PC-3 (cell line): ENCODE measurements around the gene LAGE3. TPM values are rescaled to one million over a fixed set of nuclear protein-coding genes. Genes with fewer than 3 reads are reported as not detected.

Experiments used
- ATAC-seq: fragments of 200-7000 bp; cut with Tn5 transposase; 2 replicates; pipeline ENCODE4 v1.9.1; 2020; ENCODE audit warnings: mild to moderate bottlenecking, moderate library complexity
- BruUV-seq: library from RNA; stranded (reverse); fragments of 400-500 nt; replicated peaks from 2 replicates; lab custom pipeline; 2021; lab: Mats Ljungman, UMichigan
- CTCF ChIA-PET: fragments of 300-600 bp; sonication (Branson Sonifier 250); formaldehyde crosslinking; loops from one replicate; lab custom pipeline; 2022; ENCODE audit warnings: antibody characterized with exemption; lab: Charles Lee
- POLR2A ChIA-PET: fragments of 300-600 bp; sonication (Branson Sonifier 250); formaldehyde crosslinking; loops from one replicate; lab custom pipeline; 2022; ENCODE audit warnings: antibody characterized with exemption; ENCODE audit not compliant: unreplicated experiment; lab: Charles Lee
- DNase-seq: peaks from one replicate; pipeline ENCODE4 v3.0.0-alpha.2; 2015
- H2AFZ ChIP-seq: fragments of 300-600 bp; sonication (generic); 2 replicates; pipeline ENCODE4 v1.6.0; 2016; ENCODE audit warnings: antibody characterized with exemption, low read length
- H3F3A ChIP-seq: fragments of 300-600 bp; sonication (generic); one replicate; pipeline ENCODE4 v1.6.0; 2017; ENCODE audit warnings: antibody characterized with exemption, low read length, control low read depth, mild to moderate bottlenecking; ENCODE audit not compliant: unreplicated experiment
- H3K27ac ChIP-seq: fragments of 300-600 bp; sonication (generic); 2 replicates; pipeline ENCODE4 v1.5.1; 2016; ENCODE audit warnings: mild to moderate bottlenecking, low read length
- H3K27me3 ChIP-seq: fragments of 300-600 bp; sonication (generic); 2 replicates; pipeline ENCODE4 v1.6.1; 2016; ENCODE audit warnings: low read length, mixed read lengths
- H3K36me3 ChIP-seq: fragments of 300-600 bp; sonication (generic); 2 replicates; pipeline ENCODE4 v1.6.1; 2016; ENCODE audit warnings: low read depth, mixed run types, low read length, mixed read lengths
- H3K4me1 ChIP-seq: fragments of 300-600 bp; sonication (generic); 2 replicates; pipeline ENCODE4 v1.5.1; 2016; ENCODE audit warnings: low read length; ENCODE audit not compliant: insufficient read depth
- H3K4me2 ChIP-seq: fragments of 300-600 bp; sonication (generic); 2 replicates; pipeline ENCODE4 v1.6.0; 2016; ENCODE audit warnings: low read length
- H3K4me3 ChIP-seq: fragments of 300-600 bp; sonication (generic); 2 replicates; pipeline ENCODE4 v1.5.1; 2016; ENCODE audit warnings: mild to moderate bottlenecking, low read length, mixed read lengths
- H3K79me2 ChIP-seq: fragments of 300-600 bp; sonication (generic); 2 replicates; pipeline ENCODE4 v1.6.1; 2017; ENCODE audit warnings: low read length, mixed read lengths
- H3K9ac ChIP-seq: fragments of 300-600 bp; sonication (generic); 2 replicates; pipeline ENCODE4 v1.6.0; 2016; ENCODE audit warnings: mild to moderate bottlenecking, low read length
- H3K9me2 ChIP-seq: fragments of 300-600 bp; sonication (generic); replicated peaks from 2 replicates; pipeline ENCODE4 v1.6.1; 2016; ENCODE audit warnings: mixed run types, low read length, mixed read lengths
- H3K9me3 ChIP-seq: fragments of 300-600 bp; sonication (generic); 2 replicates; pipeline ENCODE4 v1.6.1; 2016; ENCODE audit warnings: low read length, mixed read lengths
- H4K20me1 ChIP-seq: fragments of 300-600 bp; sonication (generic); 2 replicates; pipeline ENCODE4 v1.6.1; 2016; ENCODE audit warnings: low read length, mixed read lengths
- EZH2 ChIP-seq: fragments of 300-600 bp; sonication (generic); IDR thresholded peaks from one replicate; pipeline ENCODE4 v1.6.1; 2017; ENCODE audit warnings: antibody characterized with exemption, mild to moderate bottlenecking, low read length; ENCODE audit not compliant: unreplicated experiment
- EZH2phosphoT487 ChIP-seq: fragments of 300-600 bp; sonication (generic); IDR thresholded peaks from 2 replicates; pipeline ENCODE4 v1.6.1; 2018; ENCODE audit warnings: mild to moderate bottlenecking, antibody characterized with exemption, low read length, borderline replicate concordance
- intact Hi-C: fragments of 100-400 bp; cut with micrococcal nuclease; formaldehyde crosslinking; loops from 2 replicates; pipeline ENCODE4 v1.9.0; 2023
- total RNA-seq: library from RNA; depleted of rRNA; stranded (reverse); fragments of >200 nt; gene quantifications from 2 replicates; pipeline ENCODE4 v1.2.3, GENCODE V29; 2014
- TF ChIP-seq, protein P1 (sequence below): fragments of 300-600 bp; sonication (generic); conservative IDR thresholded peaks from 2 replicates; pipeline ENCODE4 v1.5.1; 2017; ENCODE audit warnings: antibody characterized with exemption, low read depth, mild to moderate bottlenecking, low read length

Gene LAGE3
- total RNA-seq, 1 experiment from 2014 or later, result 87.4 TPM

DNA sequence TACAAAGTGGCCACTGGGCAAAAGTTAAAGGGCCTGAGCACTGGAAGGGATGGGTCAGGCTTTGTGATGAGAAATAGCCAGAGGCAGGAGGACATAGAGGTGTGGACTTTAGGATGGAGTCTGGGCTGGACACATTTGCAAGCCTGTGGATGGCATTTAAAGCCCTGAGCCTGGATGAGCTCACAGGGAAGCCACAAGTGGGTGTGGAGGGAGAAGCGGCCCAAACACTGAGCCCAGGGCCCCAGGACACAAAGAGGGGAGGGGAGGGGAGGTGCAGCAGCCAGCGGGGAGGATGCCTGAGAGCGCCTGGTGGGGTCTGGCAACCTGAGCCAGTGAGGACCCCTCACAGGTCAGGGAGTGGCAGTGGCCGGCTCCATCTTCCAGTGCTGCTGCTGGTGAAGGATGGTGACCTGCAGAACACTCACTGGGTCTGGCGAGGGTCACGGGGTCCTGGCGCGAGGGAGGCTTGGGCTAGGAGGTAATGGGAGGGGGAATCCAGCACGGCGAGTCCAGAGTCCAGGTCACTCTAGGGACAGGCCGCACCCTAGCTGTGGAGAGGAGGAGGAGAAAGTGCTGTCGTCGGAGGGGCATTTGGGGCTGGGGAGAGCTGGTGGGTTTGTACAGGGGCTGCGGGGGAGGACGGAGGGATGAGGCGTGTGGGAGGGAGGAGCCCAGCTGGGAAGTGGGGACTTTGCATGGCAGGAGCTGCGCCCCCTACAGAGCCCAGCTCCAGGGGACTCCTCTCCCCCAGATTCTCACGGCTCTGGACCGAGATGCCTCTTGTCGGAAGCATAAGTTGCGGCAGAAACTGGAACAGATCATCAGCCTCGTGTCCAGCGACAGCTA is 7.0 kb downstream of the LAGE3 start:
- Histone ChIP-seq H4K20me1 (no peaks in the 10 kb centered on the region), H3K4me3 (no peak overlapping the region), H3K36me3 (no peaks in the 10 kb centered on the region; the same call in 1 of the 2 replicates), H3K9ac (no peak overlapping the region), H3K4me1 (no peaks in the 10 kb centered on the region), H3F3A (no peaks in the 10 kb centered on the region), H3K9me2 (no peaks in the 10 kb centered on the region), H3K9me3 (no peaks in the 10 kb centered on the region), H3K79me2 (no peaks in the 10 kb centered on the region), H2AFZ (no peak overlapping the region), H3K27ac (no peak overlapping the region), H3K4me2 (no peak overlapping the region), H3K27me3 (no peaks in the 10 kb centered on the region)
- CTCF ChIA-PET, result interaction anchor here (0.6 kb wide), 1 partner anchor 26 kb away, joined by 3 read pairs; no protein-coding TSS in a partner anchor
- TF ChIP-seq EZH2 (no peak), EZH2phosphoT487 (no peak)
- TF ChIP-seq, protein P1, sequence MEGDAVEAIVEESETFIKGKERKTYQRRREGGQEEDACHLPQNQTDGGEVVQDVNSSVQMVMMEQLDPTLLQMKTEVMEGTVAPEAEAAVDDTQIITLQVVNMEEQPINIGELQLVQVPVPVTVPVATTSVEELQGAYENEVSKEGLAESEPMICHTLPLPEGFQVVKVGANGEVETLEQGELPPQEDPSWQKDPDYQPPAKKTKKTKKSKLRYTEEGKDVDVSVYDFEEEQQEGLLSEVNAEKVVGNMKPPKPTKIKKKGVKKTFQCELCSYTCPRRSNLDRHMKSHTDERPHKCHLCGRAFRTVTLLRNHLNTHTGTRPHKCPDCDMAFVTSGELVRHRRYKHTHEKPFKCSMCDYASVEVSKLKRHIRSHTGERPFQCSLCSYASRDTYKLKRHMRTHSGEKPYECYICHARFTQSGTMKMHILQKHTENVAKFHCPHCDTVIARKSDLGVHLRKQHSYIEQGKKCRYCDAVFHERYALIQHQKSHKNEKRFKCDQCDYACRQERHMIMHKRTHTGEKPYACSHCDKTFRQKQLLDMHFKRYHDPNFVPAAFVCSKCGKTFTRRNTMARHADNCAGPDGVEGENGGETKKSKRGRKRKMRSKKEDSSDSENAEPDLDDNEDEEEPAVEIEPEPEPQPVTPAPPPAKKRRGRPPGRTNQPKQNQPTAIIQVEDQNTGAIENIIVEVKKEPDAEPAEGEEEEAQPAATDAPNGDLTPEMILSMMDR, result no peak
- intact Hi-C loops, result no loop called here
- BruUV-seq, result no TSS peak
- ATAC-seq (no peak), DNase-seq (no peak)
- POLR2A ChIA-PET, result no interaction called here

- Histone ChIP-seq H3K36me3 (no peaks in the 10 kb centered on the region; the same call in 1 of the 2 replicates), H3K4me1 (no peaks in the 10 kb centered on the region), H3K4me3 (no peak overlapping the region), H4K20me1 (no peaks in the 10 kb centered on the region), H3K27me3 (no peaks in the 10 kb centered on the region), H3F3A (no peaks in the 10 kb centered on the region), H3K4me2 (no peak overlapping the region), H2AFZ (no peak overlapping the region), H3K27ac (no peak overlapping the region), H3K9me2 (no peaks in the 10 kb centered on the region), H3K79me2 (no peaks in the 10 kb centered on the region), H3K9ac (no peak overlapping the region), H3K9me3 (no peaks in the 10 kb centered on the region)
- no peak for TF ChIP-seq EZH2
- no peak for TF ChIP-seq EZH2phosphoT487
- TF ChIP-seq, protein P1, result no peak
- no TSS peak for BruUV-seq
- ATAC-seq (no peak), DNase-seq (no peak)
- ChIA-PET CTCF (no interaction called here), POLR2A (no interaction called here)
- intact Hi-C loops, result no loop called here
Measured at GRCh38 chrX:154470914-154471568, 8.0 kb downstream of the LAGE3 start.

DNA sequence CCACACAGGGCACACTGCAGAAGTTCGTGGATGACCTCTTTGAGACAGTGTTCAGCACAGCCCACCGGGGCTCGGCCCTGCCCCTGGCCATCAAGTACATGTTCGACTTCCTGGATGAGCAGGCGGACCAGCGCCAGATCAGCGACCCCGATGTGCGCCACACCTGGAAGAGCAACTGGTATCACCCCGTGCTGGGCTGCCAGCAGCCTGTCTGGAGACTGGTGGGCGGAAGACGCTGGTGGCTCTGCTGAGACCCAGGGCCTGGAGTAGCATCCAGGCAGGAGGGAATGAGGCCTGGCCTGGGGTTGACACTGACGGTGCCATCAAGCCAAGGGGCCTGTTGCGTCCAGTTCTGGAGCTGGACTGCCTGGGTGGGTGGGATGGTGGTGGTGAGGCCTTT is 8.6 kb downstream of the LAGE3 start:
- ATAC-seq (no peak), DNase-seq (no peak)
- no peaks in the 10 kb centered on the region for H3K27me3 ChIP-seq
- H3K9ac ChIP-seq, result no peak overlapping the region
- H3K4me2 ChIP-seq, result no peak overlapping the region
- H3K9me2 ChIP-seq, result no peaks in the 10 kb centered on the region
- intact Hi-C loops, result no loop called here
- BruUV-seq, result no TSS peak
- no peak overlapping the region for H2AFZ ChIP-seq
- no peaks in the 10 kb centered on the region for H3K79me2 ChIP-seq
- TF ChIP-seq EZH2 (no peak), EZH2phosphoT487 (no peak)
- TF ChIP-seq, protein P1, result no peak
- H4K20me1 ChIP-seq, result no peaks in the 10 kb centered on the region
- ChIA-PET CTCF (no interaction called here), POLR2A (no interaction called here)
- no peaks in the 10 kb centered on the region; the same call in 1 of the 2 replicates for H3K36me3 ChIP-seq
- H3F3A ChIP-seq, result no peaks in the 10 kb centered on the region
- H3K4me3 ChIP-seq, result no peak overlapping the region
- H3K27ac ChIP-seq, result no peak overlapping the region
- no peaks in the 10 kb centered on the region for H3K9me3 ChIP-seq
- H3K4me1 ChIP-seq, result no peaks in the 10 kb centered on the region
